Measurements from ENCODE around the gene LHX6.

Gene LHX6

DNA sequence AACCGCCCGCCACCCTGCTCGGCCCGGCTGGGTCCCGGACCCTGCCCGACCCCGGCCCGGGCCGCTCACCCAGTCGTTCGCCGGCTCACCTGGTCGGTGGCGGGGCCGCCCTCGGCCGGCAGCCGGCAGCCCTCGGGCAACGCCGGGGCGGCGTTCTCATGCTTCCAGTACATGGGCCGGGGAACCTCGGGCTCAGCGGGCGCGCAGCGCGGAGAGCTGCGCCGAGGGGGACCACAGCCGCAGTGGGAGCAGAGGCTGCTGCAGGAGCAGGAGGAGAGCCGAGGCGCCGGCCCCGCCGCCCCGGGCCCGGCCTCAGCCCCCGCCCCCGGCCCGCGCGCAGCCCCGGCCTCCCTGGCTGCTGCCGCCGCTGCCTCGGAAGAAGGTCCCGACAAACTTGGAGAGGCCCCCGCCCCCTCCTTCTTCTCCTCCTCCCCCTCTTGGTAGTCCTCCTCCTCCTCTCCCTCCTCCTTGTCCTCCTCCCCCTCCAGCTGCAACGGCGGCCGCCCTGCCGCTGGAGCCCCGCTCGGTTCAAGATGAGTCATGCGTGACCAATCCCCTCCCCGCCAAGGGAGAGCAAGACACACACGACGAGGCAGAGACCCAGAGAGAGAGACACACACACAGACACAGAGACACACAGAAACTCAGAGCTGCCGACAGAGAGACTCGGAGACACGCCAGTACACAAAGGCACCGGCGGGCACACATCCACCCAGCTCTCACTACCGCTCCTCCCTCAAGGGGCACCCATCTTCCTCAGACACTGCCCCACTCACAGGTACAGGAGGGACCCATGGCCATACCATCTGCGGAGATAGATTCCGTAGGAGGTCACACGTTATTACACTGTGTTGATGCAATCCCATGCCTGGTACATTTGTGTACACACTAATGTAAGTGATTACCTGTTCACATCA, at the start of gene LHX6:
Gene LHX6, minus strand, starts transcription at position 390 of the 917 bp plus-strand sequence. Its CDS starts 217 bp downstream, at position 173.
- no peak for DNase-seq

DNA sequence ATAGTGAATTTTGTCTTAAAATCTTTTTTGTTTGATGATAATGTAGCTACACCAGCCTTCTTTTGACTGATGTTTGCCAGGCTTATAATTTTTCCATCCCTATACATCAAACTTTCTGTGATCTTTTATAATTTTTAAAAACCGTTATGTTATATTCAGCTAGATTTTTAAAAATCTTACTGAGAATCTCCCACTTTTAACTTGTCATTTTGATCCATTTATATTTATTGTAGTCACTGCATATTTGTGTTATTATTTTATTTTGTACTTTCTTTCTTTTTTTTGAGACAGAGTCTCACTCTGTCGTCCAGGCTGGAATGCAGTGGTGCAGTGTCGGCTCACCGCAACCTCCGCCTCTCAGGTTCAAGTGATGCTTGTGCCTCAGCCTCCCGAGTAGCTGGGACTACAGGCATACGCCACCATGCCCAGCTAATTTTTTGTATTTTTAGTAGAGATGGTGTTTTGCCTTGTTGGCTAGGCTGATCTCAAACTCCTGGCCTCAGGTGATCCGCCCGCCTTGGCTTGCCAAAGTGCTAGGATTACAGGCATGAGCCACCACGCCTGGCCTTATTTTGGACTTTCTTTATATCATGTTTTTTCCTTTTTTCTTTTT, 48.6 kb upstream of the LHX6 start:
- DNase-seq, result no peak

DNA sequence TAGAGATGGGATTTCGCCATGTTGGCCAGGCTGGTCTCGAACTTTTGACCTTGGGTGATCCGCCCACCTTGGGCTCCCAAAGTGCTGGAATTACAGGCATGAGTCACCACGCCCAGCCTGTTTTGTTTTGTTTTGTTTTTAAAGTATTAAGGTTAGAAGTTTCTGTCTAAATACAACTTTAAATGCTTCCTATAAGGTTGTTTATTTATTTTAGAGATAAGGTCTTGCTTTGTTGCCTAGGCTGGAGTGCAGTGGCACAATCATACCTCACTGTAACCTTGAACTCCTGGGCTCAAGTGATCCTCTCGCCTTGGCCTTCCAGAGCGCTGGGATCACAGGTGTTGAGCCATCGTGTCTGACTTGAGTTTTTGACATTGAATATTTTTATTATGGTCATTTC, 47.3 kb upstream of the LHX6 start:
- DNase-seq, result no peak

DNA sequence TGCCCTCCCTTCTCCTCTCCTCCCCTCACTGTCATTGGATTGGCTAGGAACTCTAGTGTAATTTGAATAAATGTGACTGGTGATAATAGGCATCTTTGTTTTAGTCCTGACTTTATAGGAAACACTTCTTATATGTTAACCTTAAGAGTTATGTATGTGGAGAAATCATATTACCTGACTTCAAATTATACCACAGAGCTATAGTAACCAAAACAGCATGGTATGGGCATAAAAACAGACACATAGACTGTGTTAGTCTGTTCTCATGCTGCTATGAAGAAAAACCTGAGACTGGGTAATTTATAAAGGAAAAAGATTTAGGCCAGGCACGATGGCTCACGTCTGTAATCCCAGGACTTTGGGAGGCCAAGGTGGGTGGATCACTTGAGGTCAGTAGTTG, 45.3 kb upstream of the LHX6 start:
- DNase-seq, result no peak

DNA sequence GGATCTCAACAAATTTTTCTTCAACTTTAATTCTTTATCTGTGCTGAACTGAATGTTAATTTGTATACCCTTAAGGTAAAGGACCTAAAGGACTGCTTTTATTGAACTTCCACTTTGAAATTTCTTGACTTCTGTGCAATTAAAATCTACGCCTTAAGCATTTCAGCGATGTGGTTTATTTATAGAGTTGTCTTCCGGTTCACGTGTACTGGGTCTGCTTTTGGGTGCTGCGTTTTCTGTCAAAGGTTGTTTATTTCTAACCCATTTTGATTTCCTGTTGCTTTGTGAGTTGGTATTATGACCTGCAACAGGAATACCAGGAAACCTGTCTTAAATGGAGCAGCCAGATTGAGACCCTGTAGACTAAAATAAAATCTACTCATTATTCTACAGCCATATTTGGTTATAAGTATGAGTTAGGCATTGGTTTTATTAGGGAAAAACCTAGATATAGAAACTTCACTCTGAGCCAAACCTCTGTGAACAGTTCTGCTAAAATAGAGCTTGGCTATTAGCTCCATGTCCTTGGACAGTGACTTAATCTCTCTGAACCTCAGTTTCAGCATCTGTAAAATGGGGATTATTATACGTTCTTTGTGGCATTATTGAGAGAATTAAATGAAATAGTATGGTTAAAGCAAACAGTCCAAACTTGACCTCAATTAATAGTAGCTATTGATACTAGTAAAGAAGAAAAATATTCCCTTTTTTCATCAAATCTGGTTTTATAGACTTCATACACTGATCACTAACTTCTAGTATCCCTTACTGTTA, 39.5 kb upstream of the LHX6 start:
- DNase-seq, result no peak

DNA sequence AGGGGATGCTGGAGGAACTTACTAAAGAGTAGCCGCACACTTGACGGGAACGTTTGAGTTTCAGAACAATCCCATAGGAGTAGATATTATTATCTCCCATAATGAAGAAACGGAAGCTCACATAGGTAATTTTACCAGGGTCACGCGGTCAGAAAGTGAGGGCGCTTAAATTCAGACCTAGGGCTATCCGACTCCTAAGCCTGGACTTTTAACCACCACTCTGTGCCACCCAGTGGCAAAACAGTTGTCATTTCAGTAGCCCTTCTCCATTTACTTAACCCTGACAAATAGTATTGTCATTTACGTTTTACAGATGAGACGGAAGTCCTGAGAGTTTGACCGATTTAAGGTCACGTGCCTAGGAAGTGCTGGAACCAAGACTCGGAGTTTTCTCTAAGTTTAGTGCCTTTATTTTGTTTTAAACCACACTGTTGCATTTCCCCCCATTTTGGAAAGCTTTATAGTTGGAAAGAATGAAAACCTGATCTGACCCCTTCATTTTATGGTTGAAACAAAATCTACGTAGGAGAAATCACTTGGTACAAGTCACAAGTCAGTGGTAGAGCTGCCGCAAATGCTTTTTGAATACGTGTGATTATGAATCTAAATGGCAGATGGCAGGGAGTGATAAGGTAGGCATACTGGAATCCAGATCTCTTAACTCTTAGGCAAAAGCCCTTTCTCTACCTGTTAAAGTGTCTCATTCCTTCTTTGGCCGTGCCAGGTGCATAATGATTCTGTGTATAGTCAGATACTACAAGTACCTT, 36.6 kb upstream of the LHX6 start:
- DNase-seq, result no peak

DNA sequence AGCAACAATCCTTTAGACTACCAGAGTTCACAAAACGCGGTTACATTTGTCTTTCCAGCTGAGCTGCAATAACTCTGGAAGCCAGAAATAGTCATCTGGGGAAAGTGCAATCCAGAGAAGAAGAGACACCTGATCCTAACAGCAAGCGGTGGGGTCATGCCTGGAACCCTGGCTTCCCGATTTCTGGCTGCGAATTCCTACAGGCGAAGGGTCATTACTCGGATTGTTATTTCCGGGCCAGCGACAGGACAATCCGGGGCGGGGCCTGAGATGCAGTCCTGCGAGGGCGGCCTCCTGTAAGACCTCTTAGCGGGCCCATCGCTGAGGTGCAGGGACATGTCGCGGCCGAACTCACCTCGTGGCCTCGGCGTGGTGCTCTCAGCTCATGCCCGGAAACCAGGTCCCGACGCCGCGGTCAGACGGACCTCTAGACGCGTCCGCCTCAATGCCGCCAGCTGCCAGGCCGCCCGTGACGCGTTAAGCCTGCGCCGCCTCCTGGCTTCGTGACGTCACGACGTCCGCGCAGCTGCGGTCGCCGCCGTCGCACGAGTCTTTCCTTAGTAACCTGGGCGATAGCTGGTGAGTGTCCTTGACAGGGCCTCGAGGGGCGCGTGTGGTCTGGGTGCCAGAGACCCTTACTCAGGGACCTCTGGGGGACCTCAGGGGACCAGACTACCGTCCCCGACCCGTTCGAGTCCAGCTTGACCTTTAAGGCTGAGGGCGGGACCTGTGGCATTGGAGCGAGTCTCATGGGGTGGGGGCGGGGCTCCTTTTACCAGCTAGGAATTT, 35.8 kb upstream of the LHX6 start, which contains the start of the genes MRRF and RBM18:
Gene MRRF, plus strand, starts transcription at position 523 of the 789 bp plus-strand sequence. CDS start 6,010 bp downstream, outside the sequence.
Gene RBM18, minus strand, starts transcription at position 481 of the 789 bp plus-strand sequence. CDS start 3,348 bp downstream, outside the sequence.
- peak; percentile 93 for DNase-seq

DNA sequence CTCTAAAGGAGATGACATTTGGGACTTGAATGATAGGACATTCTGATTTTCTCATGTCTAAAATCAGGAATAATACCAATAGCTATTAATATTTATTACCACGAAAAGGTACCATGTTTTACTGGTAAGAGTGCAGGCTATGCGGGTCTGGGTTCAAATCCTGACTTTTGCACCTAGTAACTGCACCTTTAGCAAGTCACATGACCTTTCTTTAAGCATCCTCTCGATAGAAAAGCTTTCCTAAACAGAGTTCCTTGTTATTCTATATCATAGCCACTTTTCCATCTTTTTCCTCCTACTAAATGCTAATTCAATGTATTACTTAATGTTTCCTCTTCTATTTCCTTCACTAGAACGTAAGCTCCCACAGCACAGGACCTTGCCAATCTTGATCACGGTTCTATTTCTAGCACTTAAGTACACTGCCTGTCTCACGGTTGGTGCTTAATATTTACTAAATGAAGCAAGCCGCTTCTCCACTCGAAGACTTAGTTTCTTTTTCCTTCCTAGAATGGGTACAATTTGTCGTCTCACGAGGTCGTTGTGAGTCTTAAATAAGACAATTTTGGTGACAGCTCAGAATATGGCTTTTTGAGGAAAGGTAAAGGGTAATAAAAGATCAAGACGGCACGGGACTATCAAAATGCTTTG, 35.1 kb upstream of the LHX6 start:
- no peak for DNase-seq

DNA sequence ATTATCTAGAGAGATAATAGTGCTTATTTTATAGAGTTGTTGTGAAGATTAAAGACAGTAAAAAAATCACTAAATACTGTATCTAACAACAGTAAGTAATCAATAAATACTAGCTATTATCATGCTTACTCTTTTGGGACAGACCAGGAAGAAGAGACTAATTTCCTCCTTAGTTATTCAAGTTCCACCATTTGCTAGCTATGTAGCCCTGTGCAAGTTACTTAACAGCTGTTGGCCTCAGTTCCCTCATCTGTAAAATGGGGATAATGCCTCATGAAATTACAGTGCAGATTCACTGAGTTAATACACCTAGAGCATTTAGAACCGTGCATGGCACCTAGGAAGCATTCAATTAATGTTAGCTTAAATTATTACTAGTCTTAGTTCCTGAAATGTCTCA, 33.3 kb upstream of the LHX6 start:
- no peak for DNase-seq

DNA sequence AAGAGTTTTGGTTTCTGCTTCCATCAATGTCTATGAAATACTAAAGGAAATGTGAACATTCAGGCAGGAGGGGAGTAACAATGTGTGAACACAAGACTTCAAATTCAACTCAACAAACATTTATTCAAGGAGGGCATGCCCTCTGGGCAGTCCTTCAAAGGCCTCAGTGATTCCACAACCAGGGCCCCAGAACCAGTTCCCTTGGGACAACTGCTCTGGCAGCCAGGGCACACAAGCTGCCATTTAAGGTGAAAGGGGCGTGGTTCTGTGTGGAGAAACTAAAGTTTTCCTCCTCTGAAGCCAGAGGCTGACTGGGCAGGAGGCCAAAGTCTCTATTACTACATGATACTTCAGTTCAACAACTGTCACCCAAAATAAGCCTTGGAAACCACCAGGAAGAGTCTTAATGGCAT, 32.7 kb upstream of the LHX6 start:
- DNase-seq, result no peak

DNA sequence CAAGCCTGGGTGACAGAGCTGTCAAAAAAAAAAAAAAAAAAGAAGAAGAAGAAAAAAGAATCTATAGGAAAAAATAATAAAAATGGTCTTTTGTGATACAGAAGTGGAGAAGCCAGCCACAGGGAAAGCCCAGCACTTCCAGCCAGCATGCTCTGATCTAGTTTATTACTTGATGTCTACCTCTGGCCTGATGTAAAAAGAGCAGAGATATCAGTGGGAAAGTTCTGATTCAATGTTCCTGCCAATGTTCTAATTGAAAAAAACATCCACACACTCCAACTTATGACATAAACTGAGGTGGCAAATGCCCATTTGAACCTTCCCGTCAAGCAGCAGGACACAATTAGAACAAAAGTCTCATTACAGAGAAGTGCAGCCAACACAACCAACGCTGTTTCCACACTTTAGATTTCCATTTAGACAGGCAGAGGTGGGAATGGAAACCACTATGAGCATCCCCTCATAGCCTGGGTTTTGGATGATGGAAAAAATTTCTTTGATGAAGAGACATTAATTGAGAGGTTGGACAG, 30.2 kb upstream of the LHX6 start:
- DNase-seq, result no peak

DNA sequence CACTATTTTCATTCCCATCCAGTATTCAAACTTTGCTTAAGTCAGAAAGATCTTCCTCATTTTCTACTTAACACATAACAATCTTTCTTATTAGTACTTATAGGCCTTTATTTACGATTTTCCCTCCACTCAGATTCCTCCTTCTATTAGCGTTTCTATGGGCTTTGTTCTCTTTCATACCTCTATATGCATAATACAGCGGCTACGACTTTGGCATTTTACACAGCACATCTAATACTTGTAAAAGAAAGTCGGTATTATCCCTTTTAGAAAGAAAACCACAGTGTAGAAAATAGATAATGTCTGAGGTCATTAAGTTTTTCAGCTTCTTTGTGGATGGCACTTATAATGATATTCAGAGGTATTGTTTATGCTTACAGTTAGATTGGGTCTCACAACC, 27.4 kb upstream of the LHX6 start:
- DNase-seq, result no peak

DNA sequence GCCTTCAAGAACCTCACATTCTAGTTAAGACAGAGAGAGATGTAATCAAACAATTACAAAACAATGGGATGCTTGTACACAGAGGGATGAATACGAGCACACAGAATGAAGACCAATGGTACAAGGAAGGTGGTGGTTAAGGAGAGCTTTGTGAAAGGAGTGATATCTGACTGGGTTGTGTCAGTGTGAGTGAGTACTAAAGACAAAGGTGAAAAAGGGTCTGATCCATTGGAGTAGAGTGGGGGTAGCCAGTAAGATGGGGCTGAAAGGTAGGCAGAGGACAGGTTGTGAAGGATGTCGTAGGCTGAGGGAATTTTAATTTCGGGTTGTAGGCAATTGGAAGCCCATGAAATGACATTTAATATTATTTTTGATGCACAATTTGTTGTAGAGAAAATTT, 26.0 kb upstream of the LHX6 start:
- no peak for DNase-seq

DNA sequence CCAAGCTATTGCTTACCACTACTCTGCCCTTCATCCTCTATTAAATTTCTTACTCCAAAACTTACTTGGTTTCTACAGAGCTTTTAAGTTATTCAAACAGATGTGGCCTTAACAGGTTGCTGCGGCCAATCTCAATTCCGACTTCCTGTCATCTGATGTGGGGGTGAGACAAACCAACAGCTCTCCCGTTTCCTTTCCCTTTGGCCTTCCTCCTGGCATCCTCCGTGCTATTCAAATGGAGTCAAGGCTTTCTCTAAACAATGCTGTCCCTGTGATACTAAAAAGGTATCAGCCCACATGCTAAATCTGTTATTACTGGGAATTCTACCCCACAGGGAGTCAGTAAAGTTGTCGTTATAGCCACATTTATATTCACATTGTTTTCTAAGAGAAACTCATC, 24.0 kb upstream of the LHX6 start:
- no peak for DNase-seq

DNA sequence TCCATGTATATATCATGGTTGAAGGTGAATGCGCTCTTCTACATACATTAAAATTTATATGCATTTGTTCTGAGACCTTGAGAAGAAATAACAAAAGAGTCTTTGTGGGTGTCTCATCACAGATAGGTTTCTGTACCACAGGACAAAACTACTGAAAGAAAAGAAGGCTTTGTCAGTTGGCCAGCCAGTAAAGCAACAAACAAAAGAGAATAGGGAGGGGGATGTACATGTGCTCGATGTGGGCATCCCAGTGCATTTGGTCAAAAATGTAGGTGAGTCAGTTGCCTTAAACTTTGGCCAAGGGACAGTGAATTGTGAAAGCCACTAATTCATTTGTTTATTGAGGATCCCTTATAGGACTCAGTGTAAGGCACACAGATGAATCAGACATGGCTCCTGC, 22.6 kb upstream of the LHX6 start:
- no peak for DNase-seq

DNA sequence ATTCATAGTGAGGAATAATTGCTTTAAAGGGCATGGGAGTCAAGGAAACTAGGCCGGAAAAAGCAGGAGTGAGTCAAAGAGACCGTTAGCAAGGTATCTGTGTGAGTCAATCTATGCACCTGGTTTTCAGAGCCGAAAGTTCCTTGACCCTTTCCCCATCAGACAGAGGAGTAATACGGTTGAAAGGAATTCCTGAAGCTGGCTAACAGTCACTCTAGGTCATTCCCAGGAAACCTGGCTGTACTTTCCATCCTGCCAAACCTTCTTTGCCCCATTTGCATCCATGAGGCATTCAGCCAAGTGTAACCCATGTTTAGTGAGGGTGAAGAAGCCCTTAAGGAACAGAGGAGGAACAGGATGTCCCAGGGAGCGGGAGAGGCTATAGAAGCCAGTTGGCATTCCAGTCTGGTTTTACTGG, 19.7 kb upstream of the LHX6 start:
- no peak for DNase-seq

DNA sequence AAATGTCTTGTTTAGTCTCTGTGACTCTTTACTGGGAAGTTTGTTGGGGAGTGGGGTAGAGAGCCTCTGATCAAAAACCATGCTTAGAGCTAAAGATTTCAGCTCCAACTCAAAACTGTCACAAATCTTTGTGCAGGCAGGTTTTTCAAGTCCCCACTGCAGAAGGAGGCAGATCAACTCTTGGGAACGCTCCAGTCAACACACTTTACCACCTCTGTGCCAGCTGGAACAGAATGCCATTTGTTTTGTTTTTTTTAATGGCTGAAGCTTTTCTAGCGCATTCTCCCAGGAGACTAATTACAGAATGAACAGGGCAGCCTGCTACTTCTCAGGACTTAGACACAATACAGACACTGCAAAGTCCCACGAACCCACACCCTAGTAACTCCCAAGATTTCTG, 17.9 kb upstream of the LHX6 start:
- DNase-seq, result no peak

DNA sequence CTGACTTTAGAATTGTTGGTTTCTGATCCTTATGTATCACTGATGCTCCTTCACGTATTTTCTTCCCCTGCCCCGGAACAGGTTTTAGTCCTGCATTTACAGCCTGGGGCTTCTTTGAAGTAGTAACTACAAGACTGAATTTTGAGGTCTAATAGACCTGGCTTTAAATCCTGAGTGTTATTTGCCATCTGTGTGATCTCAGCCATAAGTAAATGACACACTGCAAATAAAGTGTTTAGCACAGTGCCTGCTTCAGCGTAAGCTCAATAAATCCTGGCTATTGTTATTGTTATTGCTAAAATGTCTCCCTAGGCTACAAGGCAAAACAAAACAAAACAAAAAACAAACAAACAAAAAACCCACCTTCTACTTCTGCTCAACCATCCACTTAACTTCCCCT, 15.6 kb upstream of the LHX6 start:
- no peak for DNase-seq

DNA sequence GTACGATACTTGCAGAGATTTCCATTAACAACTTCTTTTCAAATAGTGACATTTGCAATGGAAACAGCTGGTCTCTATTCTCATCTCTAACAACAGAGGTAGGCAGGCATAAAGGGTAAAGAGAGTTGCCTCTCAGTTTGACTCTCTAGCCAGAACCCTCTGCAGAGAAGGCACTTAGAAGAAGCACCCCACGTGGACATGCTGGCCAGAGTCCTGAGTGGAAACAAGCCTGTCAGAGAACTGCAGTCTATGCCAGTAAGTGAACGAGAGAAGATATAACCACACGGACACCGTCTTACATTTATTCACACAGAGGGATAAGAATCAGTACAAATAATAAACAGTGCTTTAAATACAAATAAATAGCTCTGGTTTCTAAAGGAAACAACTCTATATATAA, 11.0 kb upstream of the LHX6 start:
- no peak for DNase-seq

DNA sequence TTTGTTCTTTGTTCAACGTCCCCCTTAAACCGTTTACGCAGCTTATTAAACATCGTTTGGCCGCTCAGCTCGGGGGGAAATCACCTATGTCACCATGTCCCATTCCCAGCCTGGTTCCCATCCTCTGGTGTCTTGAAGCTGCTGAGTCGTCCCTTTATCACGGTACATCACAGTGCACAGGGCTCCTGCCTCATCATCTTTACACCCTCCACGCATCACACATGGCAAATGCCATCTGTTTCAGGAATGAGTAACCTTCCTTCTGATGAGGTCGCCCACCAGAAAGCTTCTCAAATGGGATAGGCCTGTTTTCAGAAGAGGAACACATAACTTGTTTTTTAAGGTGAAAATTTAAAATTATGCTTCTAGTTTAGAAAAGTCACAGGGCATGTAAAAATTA, 7.9 kb upstream of the LHX6 start:
- no peak for DNase-seq
